ENCODE results near the gene CLEC19A. TPM values are rescaled to one million over a fixed set of nuclear protein-coding genes. Genes with fewer than 3 reads are reported as not detected.

Gene CLEC19A
- total RNA-seq, 4 donors from 2014 or later = not detected

GRCh38 chr16:19274165-19274797, 11.2 kb upstream of the CLEC19A start:
- Histone ChIP-seq H3K9me3 (no peaks in the 10 kb centered on the region), H3K4me3 (no peak overlapping the region), H3K27ac (no peak overlapping the region), H3K27me3 (no peaks in the 10 kb centered on the region), H3K36me3 (no peaks in the 10 kb centered on the region), H3K4me1 (no peaks in the 10 kb centered on the region)
- WGBS = 80% methylated on average over 1 of the region's 1 CpG
- no peak for DNase-seq (ENCODE audit: low spot score in 2 of 2)
- TF ChIP-seq POLR2A (IDR thresholded peaks at IDR 0.05) = no peak
- TF ChIP-seq EP300 (IDR thresholded peaks at IDR 0.05) = no peak
- TF ChIP-seq POLR2AphosphoS5 (IDR thresholded peaks at IDR 0.05) = no peak
- TF ChIP-seq CTCF (IDR thresholded peaks at IDR 0.05) = no peak

GRCh38 chr16:19278403-19278802, 7.1 kb upstream of the CLEC19A start:
- Histone ChIP-seq H3K4me1 (peaks cover 2% of the 10 kb centered on the region), H3K4me3 (no peak overlapping the region), H3K36me3 (no peaks in the 10 kb centered on the region), H3K27me3 (no peaks in the 10 kb centered on the region), H3K27ac (no peak overlapping the region), H3K9me3 (no peaks in the 10 kb centered on the region)
- TF ChIP-seq POLR2A (IDR thresholded peaks at IDR 0.05) (no peak), CTCF (IDR thresholded peaks at IDR 0.05) (no peak), EP300 (IDR thresholded peaks at IDR 0.05) (no peak), POLR2AphosphoS5 (IDR thresholded peaks at IDR 0.05) (no peak)
- WGBS = 92% methylated on average over 2 of the region's 2 CpGs
- no peak for DNase-seq (ENCODE audit: low spot score in 2 of 2)

GRCh38 chr16:19281246-19281645, 4.3 kb upstream of the CLEC19A start:
- H3K9me3 ChIP-seq = no peaks in the 10 kb centered on the region
- TF ChIP-seq EP300 (IDR thresholded peaks at IDR 0.05) (no peak), POLR2A (IDR thresholded peaks at IDR 0.05) (no peak), POLR2AphosphoS5 (IDR thresholded peaks at IDR 0.05) (no peak), CTCF (IDR thresholded peaks at IDR 0.05) (no peak)
- no peak overlapping the region for H3K27ac ChIP-seq
- H3K4me1 ChIP-seq = peaks cover 4% of the 10 kb centered on the region
- 89% methylated on average over 2 of the region's 2 CpGs for WGBS
- no peak for DNase-seq (ENCODE audit: low spot score in 2 of 2)
- no peak overlapping the region for H3K4me3 ChIP-seq
- no peaks in the 10 kb centered on the region for H3K27me3 ChIP-seq
- H3K36me3 ChIP-seq = no peaks in the 10 kb centered on the region

- TF ChIP-seq POLR2A (IDR thresholded peaks at IDR 0.05) = no peak
- TF ChIP-seq POLR2AphosphoS5 (IDR thresholded peaks at IDR 0.05) = no peak
- TF ChIP-seq CTCF (IDR thresholded peaks at IDR 0.05) = no peak
- TF ChIP-seq EP300 (IDR thresholded peaks at IDR 0.05) = no peak
- WGBS = 79% methylated on average over 3 of the region's 3 CpGs
- Histone ChIP-seq H3K4me3 (no peak overlapping the region), H3K27ac (no peak overlapping the region), H3K9me3 (no peaks in the 10 kb centered on the region), H3K36me3 (no peaks in the 10 kb centered on the region), H3K4me1 (peaks cover 4% of the 10 kb centered on the region), H3K27me3 (no peaks in the 10 kb centered on the region)
- no peak for DNase-seq (ENCODE audit: low spot score in 2 of 2)
Observed at GRCh38 chr16:19282101-19282500, 3.4 kb upstream of the CLEC19A start.

- no peaks in the 10 kb centered on the region for H3K9me3 ChIP-seq
- no peaks in the 10 kb centered on the region for H3K27me3 ChIP-seq
- WGBS = 83% methylated on average over 2 of the region's 2 CpGs
- no peak for TF ChIP-seq POLR2A (IDR thresholded peaks at IDR 0.05)
- TF ChIP-seq POLR2AphosphoS5 (IDR thresholded peaks at IDR 0.05) = no peak
- no peak for TF ChIP-seq EP300 (IDR thresholded peaks at IDR 0.05)
- no peak for TF ChIP-seq CTCF (IDR thresholded peaks at IDR 0.05)
- peaks cover 4% of the 10 kb centered on the region for H3K4me1 ChIP-seq
- H3K4me3 ChIP-seq = no peak overlapping the region
- DNase-seq (ENCODE audit: low spot score in 2 of 2) = no peak
- no peaks in the 10 kb centered on the region for H3K36me3 ChIP-seq
- peak overlapping the region; percentile 40 for H3K27ac ChIP-seq
Observed at GRCh38 chr16:19283637-19284036, 1.9 kb upstream of the CLEC19A start.
